Body of pancreas (tissue), 4 donors: ENCODE data around the gene ABTB1. TPM values are rescaled to one million over a fixed set of nuclear protein-coding genes. Genes with fewer than 3 reads are reported as not detected.

Source experiments
- ATAC-seq: fragments of 150-250 bp; one replicate; pipeline ENCODE4 v1.9.1; 2016
- DNase-seq, 4 donors: peaks; one replicate each; pipeline ENCODE4 v3.0.0-alpha.2; 2019
- H3K27ac ChIP-seq, 4 donors: fragments of 200-600 bp; sonication (generic); 1 replicate in 3 of 4; 2 replicates in 1 of 4; pipeline versions ENCODE4 v1.5.1 to v1.6.1; 2016 to 2019; ENCODE audit warnings: mild to moderate bottlenecking in 1 of 4, mixed read lengths in 1 of 4, moderate library complexity in 1 of 4
- H3K27me3 ChIP-seq, 2 donors: fragments of 200-600 bp; sonication (generic); one replicate each; pipeline ENCODE4 v1.6.0; 2016; ENCODE audit warnings: mild to moderate bottlenecking in 1 of 2
- H3K36me3 ChIP-seq, 2 donors: fragments of 200-600 bp; sonication (generic); replicated peaks in 1 of 2; 2 replicates each; pipeline ENCODE4 v1.5.1; 2016; ENCODE audit warnings: low read depth in 2 of 2; ENCODE audit not compliant: insufficient read depth in 1 of 2
- H3K4me1 ChIP-seq: fragments of 200-600 bp; sonication (generic); one replicate; pipeline ENCODE4 v1.6.0; 2016
- H3K4me3 ChIP-seq, 2 donors: fragments of 200-600 bp; sonication (generic); 1 replicate in 1 of 2; 2 replicates in 1 of 2; pipeline ENCODE4 v1.5.1; 2016 to 2019
- H3K9me3 ChIP-seq, 3 donors: fragments of 200-600 bp; sonication (generic); 1 replicate in 2 of 3; 2 replicates in 1 of 3; pipeline ENCODE4 v1.5.1; 2016
- POLR2A ChIP-seq, 3 donors: fragments of 450-650 bp; IDR thresholded peaks; one replicate each; pipeline ENCODE4 v1.6.1; 2016; ENCODE audit warnings: antibody characterized with exemption in 3 of 3, mild to moderate bottlenecking in 2 of 3
- WGBS, 2 donors: methylation state at CpG; one replicate each; pipeline ENCODE4 v1.1.5; 2017; 5-methylcytosine and 5-hydroxymethylcytosine counted together
- intact Hi-C: fragments of 100-400 bp; cut with DNase I; formaldehyde crosslinking; loops from one replicate; pipeline ENCODE4 v1.15.1; 2023
- total RNA-seq, 2 donors: library from RNA; depleted of rRNA; stranded (reverse); fragments of >200 nt; gene quantifications; one replicate each; pipeline ENCODE4 v1.1.0, GENCODE V29; 2016
- TF ChIP-seq, protein P1 (sequence below), 7 experiments: fragments of 450-650 bp in 4 of 7; fragments of 200-600 bp in 3 of 7; sonication (generic) in 3 of 7; IDR thresholded peaks; one replicate each; pipeline ENCODE4 v1.5.1; 2016 to 2019; ENCODE audit warnings: antibody characterized with exemption in 7 of 7

Gene ABTB1
- total RNA-seq, 2 donors from 2014 or later: 21.4 to 34.0 TPM

GRCh38 chr3:127706312-127706711 is 33.6 kb downstream of the ABTB1 start:
- no peaks in the 10 kb centered on the region for H3K4me1 ChIP-seq
- 74 to 76% methylated on average over 6 to 7 of the region's 7 CpGs for WGBS, 2 donors
- H3K27me3 ChIP-seq: no peaks in the 10 kb centered on the region
- no peak overlapping the region for H3K27ac ChIP-seq
- no peak for ATAC-seq
- peak in 1 of 4 donors; percentile 7 for DNase-seq
- no peaks in the 10 kb centered on the region for H3K36me3 ChIP-seq
- TF ChIP-seq, protein P1, sequence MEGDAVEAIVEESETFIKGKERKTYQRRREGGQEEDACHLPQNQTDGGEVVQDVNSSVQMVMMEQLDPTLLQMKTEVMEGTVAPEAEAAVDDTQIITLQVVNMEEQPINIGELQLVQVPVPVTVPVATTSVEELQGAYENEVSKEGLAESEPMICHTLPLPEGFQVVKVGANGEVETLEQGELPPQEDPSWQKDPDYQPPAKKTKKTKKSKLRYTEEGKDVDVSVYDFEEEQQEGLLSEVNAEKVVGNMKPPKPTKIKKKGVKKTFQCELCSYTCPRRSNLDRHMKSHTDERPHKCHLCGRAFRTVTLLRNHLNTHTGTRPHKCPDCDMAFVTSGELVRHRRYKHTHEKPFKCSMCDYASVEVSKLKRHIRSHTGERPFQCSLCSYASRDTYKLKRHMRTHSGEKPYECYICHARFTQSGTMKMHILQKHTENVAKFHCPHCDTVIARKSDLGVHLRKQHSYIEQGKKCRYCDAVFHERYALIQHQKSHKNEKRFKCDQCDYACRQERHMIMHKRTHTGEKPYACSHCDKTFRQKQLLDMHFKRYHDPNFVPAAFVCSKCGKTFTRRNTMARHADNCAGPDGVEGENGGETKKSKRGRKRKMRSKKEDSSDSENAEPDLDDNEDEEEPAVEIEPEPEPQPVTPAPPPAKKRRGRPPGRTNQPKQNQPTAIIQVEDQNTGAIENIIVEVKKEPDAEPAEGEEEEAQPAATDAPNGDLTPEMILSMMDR (IDR thresholded peaks at IDR 0.05): no peak
- TF ChIP-seq POLR2A (IDR thresholded peaks at IDR 0.05): no peak
- intact Hi-C loops: no loop called here
- H3K4me3 ChIP-seq: no peak overlapping the region
- H3K9me3 ChIP-seq: no peaks in the 10 kb centered on the region

- no peak for TF ChIP-seq POLR2A (IDR thresholded peaks at IDR 0.05)
- TF ChIP-seq, protein P1 (IDR thresholded peaks at IDR 0.05): no peak
- H3K27me3 ChIP-seq: no peaks in the 10 kb centered on the region
- H3K4me1 ChIP-seq: no peaks in the 10 kb centered on the region
- H3K4me3 ChIP-seq: no peak overlapping the region
- no peaks in the 10 kb centered on the region for H3K36me3 ChIP-seq
- 77 to 82% methylated on average over 12 to 16 of the region's 16 CpGs for WGBS, 2 donors
- intact Hi-C loops: no loop called here
- ATAC-seq: no peak
- DNase-seq: peak in 1 of 4 donors; percentile 6
- no peaks in the 10 kb centered on the region for H3K9me3 ChIP-seq
- no peak overlapping the region for H3K27ac ChIP-seq
These were observed 34.1 kb downstream of the ABTB1 start for GRCh38 chr3:127706785-127707351.

DNA sequence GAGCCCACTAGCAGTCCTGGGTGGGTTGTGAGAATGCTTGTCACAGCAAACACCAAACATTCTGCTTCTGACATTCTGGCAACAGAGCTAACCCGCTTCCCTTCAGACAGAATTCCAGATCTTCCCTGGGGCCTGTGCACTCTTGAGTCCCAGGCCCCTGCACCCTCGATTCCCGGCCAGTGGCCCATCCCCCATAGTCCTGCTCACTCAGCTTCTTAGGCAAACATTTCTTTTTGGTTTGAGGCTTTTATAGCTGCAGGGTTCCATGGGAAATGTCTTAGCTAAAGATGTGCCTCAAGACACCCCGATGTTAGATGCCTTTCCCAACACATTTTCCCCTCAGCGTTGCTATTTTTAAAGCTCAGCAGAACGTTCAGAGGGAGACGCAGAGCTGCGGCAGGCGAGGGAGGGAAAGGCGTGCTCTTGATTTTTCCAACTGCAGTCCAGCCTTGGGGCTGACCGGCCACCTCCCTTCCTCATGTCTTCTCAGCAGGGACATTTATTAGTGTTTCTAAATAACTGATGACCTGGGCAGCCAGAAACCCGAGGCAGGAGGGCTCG is 35.2 kb downstream of the ABTB1 start:
- ATAC-seq: no peak
- Histone ChIP-seq H3K4me1 (no peaks in the 10 kb centered on the region), H3K27ac (no peak overlapping the region), H3K4me3 (no peak overlapping the region), H3K9me3 (no peaks in the 10 kb centered on the region), H3K36me3 (no peaks in the 10 kb centered on the region), H3K27me3 (no peaks in the 10 kb centered on the region)
- peak in 1 of 4 donors; percentile 3 for DNase-seq
- 28 to 50% methylated on average over 13 of the region's 13 CpGs for WGBS, 2 donors
- TF ChIP-seq, protein P1 (IDR thresholded peaks at IDR 0.05): no peak
- no peak for TF ChIP-seq POLR2A (IDR thresholded peaks at IDR 0.05)
- intact Hi-C loops: no loop called here

DNA sequence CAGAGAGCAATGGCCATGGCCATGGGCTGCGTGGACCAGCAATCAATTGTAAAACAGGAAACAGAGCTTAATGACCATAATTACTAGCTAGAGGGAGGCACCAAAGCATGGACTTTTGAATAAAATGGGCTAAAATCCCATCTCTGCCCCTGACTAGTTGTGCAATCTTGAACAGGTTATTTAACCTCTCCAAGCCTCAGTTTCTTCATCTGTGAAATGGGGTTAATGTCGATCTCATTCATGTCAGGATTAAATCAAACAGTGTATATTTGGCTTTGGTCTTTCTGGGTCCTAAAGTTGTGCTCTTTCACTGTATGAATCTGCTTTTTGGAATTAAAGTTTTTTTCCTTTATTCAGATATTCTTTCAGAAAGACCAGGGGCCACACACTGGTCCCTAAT is 36.1 kb downstream of the ABTB1 start:
- TF ChIP-seq, protein P1 (IDR thresholded peaks at IDR 0.05): no peak
- TF ChIP-seq POLR2A (IDR thresholded peaks at IDR 0.05): no peak
- Histone ChIP-seq H3K27me3 (no peaks in the 10 kb centered on the region), H3K4me3 (no peak overlapping the region), H3K36me3 (no peaks in the 10 kb centered on the region), H3K9me3 (no peaks in the 10 kb centered on the region), H3K4me1 (no peaks in the 10 kb centered on the region), H3K27ac (no peak overlapping the region)
- WGBS, 2 donors: 45 to 83% methylated on average over 2 of the region's 2 CpGs
- ATAC-seq (no peak), DNase-seq (no peak)
- intact Hi-C loops: no loop called here
